Endothelial cell of umbilical vein (primary cell): Measurements from ENCODE around the gene ATXN2L. TPM values are rescaled to one million over a fixed set of nuclear protein-coding genes. Genes with fewer than 3 reads are reported as not detected.
"Not testable (repeated sequence)": the region's sequence is repeated elsewhere in the genome, so short reads cannot be mapped to it uniquely, and the experiment has no call there.

Source experiments
- BruUV-seq: library from RNA; stranded (reverse); fragments of 400-500 nt; replicated peaks from 2 replicates; lab custom pipeline; 2021; lab: Mats Ljungman, UMichigan
- CTCF ChIA-PET: fragments of 300-600, 350-600 bp; sonication (Branson Sonifier 250); formaldehyde crosslinking; loops from one replicate; lab custom pipeline; 2021; ENCODE audit warnings: antibody characterized with exemption, inconsistent platforms; lab: Charles Lee
- POLR2A ChIA-PET: fragments of 300-600, 350-600 bp; sonication (Branson Sonifier 250); formaldehyde crosslinking; loops from one replicate; lab custom pipeline; 2021; ENCODE audit warnings: antibody characterized with exemption, inconsistent platforms; lab: Charles Lee
- DNase-seq: peaks from one replicate; pipeline ENCODE4 v3.0.0-alpha.2; 2011; ENCODE audit warnings: low read depth, low spot score
- FAIRE-seq: peaks from 2 replicates; lab custom pipeline; 2011; peaks lifted over from hg19 to GRCh38; lab: Jason Lieb, UNC
- H2AFZ ChIP-seq: 2 replicates; pipeline ENCODE4 v1.6.0; 2012; ENCODE audit warnings: low read depth, low read length, control low read depth, inconsistent platforms
- H3K27ac ChIP-seq: 2 replicates; pipeline ENCODE4 v1.5.1; 2011; ENCODE audit warnings: low read depth, mild to moderate bottlenecking, control low read depth, low read length, moderate library complexity; ENCODE audit not compliant: insufficient read depth
- H3K27me3 ChIP-seq, 2 experiments: 2 replicates each; pipeline versions ENCODE4 v1.6.0 to v1.6.1; 2011; ENCODE audit warnings: low read length in 2 of 2, mixed read lengths in 1 of 2; ENCODE audit not compliant: control insufficient read depth in 2 of 2, insufficient read depth in 2 of 2
- H3K36me3 ChIP-seq, 2 experiments: 2 replicates in 1 of 2; 3 replicates in 1 of 2; pipeline ENCODE4 v1.5.1; 2011; ENCODE audit warnings: low read length in 2 of 2, mild to moderate bottlenecking in 1 of 2, moderate library complexity in 1 of 2; ENCODE audit not compliant: control insufficient read depth in 2 of 2, insufficient read depth in 2 of 2; ENCODE audit errors: extremely low read depth in 1 of 2
- H3K4me1 ChIP-seq: 3 replicates; pipeline ENCODE4 v1.5.1; 2011; ENCODE audit warnings: mild to moderate bottlenecking, low read length; ENCODE audit not compliant: control insufficient read depth, insufficient read depth; ENCODE audit errors: extremely low read depth
- H3K4me2 ChIP-seq: 2 replicates; pipeline ENCODE4 v1.6.1; 2011; ENCODE audit warnings: low read length, control low read depth, mixed read lengths; ENCODE audit not compliant: insufficient read depth
- H3K4me3 ChIP-seq, 3 experiments: fragments of 200-600 bp in 1 of 3; sonication (generic), shearing (Covaris generic) in 1 of 3; replicated peaks in 1 of 3; 2 replicates each; pipeline ENCODE4 v1.5.1; 2011 to 2016; ENCODE audit warnings: control low read depth in 3 of 3, low read length in 3 of 3, mild to moderate bottlenecking in 2 of 3, inconsistent platforms in 1 of 3, low read depth in 1 of 3, moderate library complexity in 1 of 3; ENCODE audit not compliant: insufficient read depth in 1 of 3
- H3K79me2 ChIP-seq: 2 replicates; pipeline ENCODE4 v1.6.0; 2012; ENCODE audit warnings: low read length, inconsistent platforms; ENCODE audit not compliant: control insufficient read depth, insufficient read depth
- H3K9ac ChIP-seq: replicated peaks from 2 replicates; pipeline ENCODE3; 2011; ENCODE audit warnings: low read length, control low read depth; ENCODE audit not compliant: insufficient read depth; ENCODE audit errors: extremely low read depth
- H3K9me1 ChIP-seq: replicated peaks from 3 replicates; pipeline ENCODE4 v1.6.0; 2011; ENCODE audit warnings: mild to moderate bottlenecking, low read length; ENCODE audit not compliant: control insufficient read depth, insufficient read depth; ENCODE audit errors: extremely low read depth
- H3K9me3 ChIP-seq: replicated peaks from 2 replicates; pipeline ENCODE4 v1.5.1; 2012; ENCODE audit warnings: low read length, inconsistent platforms; ENCODE audit not compliant: control insufficient read depth, insufficient read depth
- H4K20me1 ChIP-seq: replicated peaks from 2 replicates; pipeline ENCODE3; 2011; ENCODE audit warnings: mild to moderate bottlenecking, low read length; ENCODE audit not compliant: control insufficient read depth, insufficient read depth; ENCODE audit errors: extremely low read depth
- EZH2 ChIP-seq: IDR thresholded peaks from 2 replicates; pipeline ENCODE4 v1.6.1; 2012; ENCODE audit warnings: borderline replicate concordance, low read depth, mild to moderate bottlenecking, moderate library complexity, low read length, inconsistent platforms; ENCODE audit not compliant: severe bottlenecking
- FOS ChIP-seq: IDR thresholded peaks from 2 replicates; pipeline ENCODE4 v1.6.1; 2011; ENCODE audit warnings: mild to moderate bottlenecking, low read length, moderate library complexity, borderline replicate concordance; ENCODE audit not compliant: insufficient read depth
- GATA2 ChIP-seq: IDR thresholded peaks from 2 replicates; pipeline ENCODE4 v1.7.0; 2011; ENCODE audit warnings: low read depth, mild to moderate bottlenecking, moderate library complexity, mixed read lengths, low read length; ENCODE audit not compliant: insufficient read length, insufficient read depth
- JUN ChIP-seq: IDR thresholded peaks from 2 replicates; pipeline ENCODE4 v1.6.1; 2011; ENCODE audit warnings: borderline replicate concordance, low read depth; ENCODE audit not compliant: insufficient read length, insufficient read depth
- MYC ChIP-seq: IDR thresholded peaks from one replicate; pipeline ENCODE4 v1.6.1; 2011; ENCODE audit warnings: mild to moderate bottlenecking, low read depth, low read length
- POLR2A ChIP-seq: IDR thresholded peaks from 2 replicates; pipeline ENCODE4 v1.6.1; 2012; ENCODE audit warnings: low read depth, mild to moderate bottlenecking, control low read depth, low read length
- POLR2AphosphoS5 ChIP-seq: IDR thresholded peaks from 2 replicates; pipeline ENCODE4 v1.6.1; 2012; ENCODE audit warnings: low read depth, mild to moderate bottlenecking, control low read depth, low read length, moderate library complexity; ENCODE audit not compliant: insufficient read depth
- dilution Hi-C: fragments of 300-500 bp; cut with MboI; formaldehyde crosslinking; loops from one replicate; pipeline ENCODE4 v1.15.0; 2019; ENCODE audit warnings: low sequenced_read_pairs; ENCODE audit not compliant: extremely low pct_ligation_motif_present
- intact Hi-C: fragments of 100-400 bp; cut with micrococcal nuclease; formaldehyde crosslinking; loops from one replicate; pipeline ENCODE4 v1.10.0; 2022
- polyA plus RNA-seq, 4 experiments: library from polyadenylated mRNA; depleted of rRNA in 3 of 4; stranded (reverse) in 3 of 4; unstranded in 1 of 4; fragments of >200 nt; gene quantifications; 2 replicates each; pipeline versions ENCODE4 v1.2.1 to v1.2.3, GENCODE V29; 2011 to 2012; ENCODE audit warnings: missing spikeins in 1 of 4
- total RNA-seq: library from RNA; stranded (reverse); gene quantifications from 2 replicates; pipeline ENCODE4 v1.2.3, GENCODE V29; 2021
- TF ChIP-seq, protein P1 (sequence below), 2 donors: IDR thresholded peaks; 1 replicate in 1 of 2; 2 replicates in 1 of 2; pipeline ENCODE4 v1.5.1; 2011; ENCODE audit warnings: low read length in 2 of 2, mild to moderate bottlenecking in 2 of 2, moderate library complexity in 2 of 2, control low read depth in 1 of 2, inconsistent platforms in 1 of 2, low read depth in 1 of 2; ENCODE audit not compliant: insufficient read depth in 1 of 2; ENCODE audit errors: extremely low read depth in 1 of 2
- TF ChIP-seq, protein P2 (sequence below): IDR thresholded peaks from 2 replicates; pipeline ENCODE4 v1.6.1; 2011; ENCODE audit not compliant: insufficient read depth, insufficient read length

Gene ATXN2L
- total and polyA plus RNA-seq, 2 donors (not counting 3 experiments of a cell fraction or from before 2014, with no cell fraction given) = 59.0 to 208 TPM

DNA sequence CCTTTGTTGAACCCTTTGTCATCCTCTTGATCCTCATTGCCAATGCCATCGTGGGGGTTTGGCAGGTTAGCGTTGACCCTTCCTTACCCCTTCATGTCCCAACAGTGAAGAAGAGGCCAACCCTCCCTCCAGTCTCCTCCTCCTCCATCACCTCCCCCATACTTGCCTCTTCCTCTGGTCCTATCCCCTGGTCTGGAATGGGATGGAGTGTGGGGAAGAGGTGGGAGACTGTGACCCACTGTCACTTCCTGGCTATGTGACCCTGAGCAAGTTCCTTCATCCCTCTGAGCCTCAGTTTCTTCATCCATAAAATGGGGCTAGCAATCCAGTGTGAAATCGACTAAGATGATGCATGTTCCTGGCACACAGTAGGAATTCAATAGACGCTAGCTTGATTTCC lies 58.2 kb downstream of the ATXN2L start:
- dilution Hi-C loops = no loop called here

DNA sequence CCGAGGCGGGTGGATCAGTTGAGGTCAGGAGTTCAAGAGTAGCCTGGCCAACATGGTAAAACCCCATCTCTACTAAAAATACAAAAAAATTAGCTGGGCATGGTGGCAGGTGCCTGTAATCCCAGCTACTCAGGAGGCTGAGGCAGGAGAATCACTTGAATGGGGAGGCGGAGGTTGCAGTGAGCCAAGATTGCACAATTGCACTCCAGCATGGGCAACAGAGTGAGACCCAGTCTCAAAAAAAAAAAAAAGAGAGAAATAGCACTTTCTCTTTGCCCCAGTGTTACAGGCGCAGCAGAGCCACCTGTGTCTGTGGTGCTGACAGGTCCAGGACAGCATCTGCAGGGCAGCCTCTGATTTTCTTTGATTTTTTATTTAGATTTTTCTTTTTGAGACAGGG lies 58.8 kb downstream of the ATXN2L start:
- H3K9ac ChIP-seq, H3K9me1 ChIP-seq, H3K27ac ChIP-seq, H3K4me2 ChIP-seq, POLR2A ChIA-PET, BruUV-seq, H4K20me1 ChIP-seq, H3K36me3 ChIP-seq, intact Hi-C loops, dilution Hi-C loops, DNase-seq, FAIRE-seq, H3K9me3 ChIP-seq, H3K4me3 ChIP-seq, H2AFZ ChIP-seq, H3K27me3 ChIP-seq, H3K79me2 ChIP-seq, CTCF ChIA-PET: not testable (repeated sequence)
- peaks cover 12% of the 10 kb centered on the region for H3K4me1 ChIP-seq

More for the DNA sequence above, 58.2 kb downstream of the ATXN2L start:
- no peak overlapping the region for H3K4me3 ChIP-seq
- H3K4me2 ChIP-seq = no peak overlapping the region
- no peak for DNase-seq
- H3K36me3 ChIP-seq = no peaks in the 10 kb centered on the region
- H3K9me1 ChIP-seq = no peaks in the 10 kb centered on the region
- H3K4me1 ChIP-seq = peaks cover 12% of the 10 kb centered on the region
- no peaks in the 10 kb centered on the region for H4K20me1 ChIP-seq
- ChIA-PET CTCF (interaction anchor here (2.5 kb wide), 1 partner anchor 64 kb away, joined by 16 read pairs; no protein-coding TSS in a partner anchor), POLR2A (no interaction called here)
- H3K9me3 ChIP-seq = no peaks in the 10 kb centered on the region
- no peak for FAIRE-seq
- no peak overlapping the region for H3K9ac ChIP-seq
- no peak overlapping the region for H3K27ac ChIP-seq
- no peaks in the 10 kb centered on the region for H3K79me2 ChIP-seq
- no peaks in the 10 kb centered on the region for H3K27me3 ChIP-seq
- TF ChIP-seq POLR2AphosphoS5 (no peak), GATA2 (no peak), MYC (no peak), EZH2 (no peak), POLR2A (no peak), JUN (no peak), FOS (no peak)
- TF ChIP-seq, protein P1, sequence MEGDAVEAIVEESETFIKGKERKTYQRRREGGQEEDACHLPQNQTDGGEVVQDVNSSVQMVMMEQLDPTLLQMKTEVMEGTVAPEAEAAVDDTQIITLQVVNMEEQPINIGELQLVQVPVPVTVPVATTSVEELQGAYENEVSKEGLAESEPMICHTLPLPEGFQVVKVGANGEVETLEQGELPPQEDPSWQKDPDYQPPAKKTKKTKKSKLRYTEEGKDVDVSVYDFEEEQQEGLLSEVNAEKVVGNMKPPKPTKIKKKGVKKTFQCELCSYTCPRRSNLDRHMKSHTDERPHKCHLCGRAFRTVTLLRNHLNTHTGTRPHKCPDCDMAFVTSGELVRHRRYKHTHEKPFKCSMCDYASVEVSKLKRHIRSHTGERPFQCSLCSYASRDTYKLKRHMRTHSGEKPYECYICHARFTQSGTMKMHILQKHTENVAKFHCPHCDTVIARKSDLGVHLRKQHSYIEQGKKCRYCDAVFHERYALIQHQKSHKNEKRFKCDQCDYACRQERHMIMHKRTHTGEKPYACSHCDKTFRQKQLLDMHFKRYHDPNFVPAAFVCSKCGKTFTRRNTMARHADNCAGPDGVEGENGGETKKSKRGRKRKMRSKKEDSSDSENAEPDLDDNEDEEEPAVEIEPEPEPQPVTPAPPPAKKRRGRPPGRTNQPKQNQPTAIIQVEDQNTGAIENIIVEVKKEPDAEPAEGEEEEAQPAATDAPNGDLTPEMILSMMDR (IDR thresholded peaks at IDR 0.05; ENCODE audit: extremely low read depth in 1 of 2, insufficient read depth in 1 of 2, low read depth in 1 of 2, low read length in 2 of 2) = no peak
- TF ChIP-seq, protein P2, sequence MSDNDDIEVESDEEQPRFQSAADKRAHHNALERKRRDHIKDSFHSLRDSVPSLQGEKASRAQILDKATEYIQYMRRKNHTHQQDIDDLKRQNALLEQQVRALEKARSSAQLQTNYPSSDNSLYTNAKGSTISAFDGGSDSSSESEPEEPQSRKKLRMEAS = no peak
- no TSS peak for BruUV-seq
- intact Hi-C loops = no loop called here
- H2AFZ ChIP-seq = no peak overlapping the region
